Endothelial cell of umbilical vein (primary cell): ENCODE data around the gene ATOSA. TPM values are rescaled to one million over a fixed set of nuclear protein-coding genes. Genes with fewer than 3 reads are reported as not detected.

Source experiments
- BruUV-seq: library from RNA; stranded (reverse); fragments of 400-500 nt; replicated peaks from 2 replicates; lab custom pipeline; 2021; lab: Mats Ljungman, UMichigan
- CTCF ChIA-PET: fragments of 300-600, 350-600 bp; sonication (Branson Sonifier 250); formaldehyde crosslinking; loops from one replicate; lab custom pipeline; 2021; ENCODE audit warnings: antibody characterized with exemption, inconsistent platforms; lab: Charles Lee
- POLR2A ChIA-PET: fragments of 300-600, 350-600 bp; sonication (Branson Sonifier 250); formaldehyde crosslinking; loops from one replicate; lab custom pipeline; 2021; ENCODE audit warnings: antibody characterized with exemption, inconsistent platforms; lab: Charles Lee
- DNase-seq: peaks from one replicate; pipeline ENCODE4 v3.0.0-alpha.2; 2011; ENCODE audit warnings: low read depth, low spot score
- FAIRE-seq: peaks from 2 replicates; lab custom pipeline; 2011; peaks lifted over from hg19 to GRCh38; lab: Jason Lieb, UNC
- H2AFZ ChIP-seq: 2 replicates; pipeline ENCODE4 v1.6.0; 2012; ENCODE audit warnings: low read depth, low read length, control low read depth, inconsistent platforms
- H3K27ac ChIP-seq: 2 replicates; pipeline ENCODE4 v1.5.1; 2011; ENCODE audit warnings: low read depth, mild to moderate bottlenecking, control low read depth, low read length, moderate library complexity; ENCODE audit not compliant: insufficient read depth
- H3K27me3 ChIP-seq, 2 experiments: 2 replicates each; pipeline versions ENCODE4 v1.6.0 to v1.6.1; 2011; ENCODE audit warnings: low read length in 2 of 2, mixed read lengths in 1 of 2; ENCODE audit not compliant: control insufficient read depth in 2 of 2, insufficient read depth in 2 of 2
- H3K36me3 ChIP-seq, 2 experiments: 2 replicates in 1 of 2; 3 replicates in 1 of 2; pipeline ENCODE4 v1.5.1; 2011; ENCODE audit warnings: low read length in 2 of 2, mild to moderate bottlenecking in 1 of 2, moderate library complexity in 1 of 2; ENCODE audit not compliant: control insufficient read depth in 2 of 2, insufficient read depth in 2 of 2; ENCODE audit errors: extremely low read depth in 1 of 2
- H3K4me1 ChIP-seq: 3 replicates; pipeline ENCODE4 v1.5.1; 2011; ENCODE audit warnings: mild to moderate bottlenecking, low read length; ENCODE audit not compliant: control insufficient read depth, insufficient read depth; ENCODE audit errors: extremely low read depth
- H3K4me2 ChIP-seq: 2 replicates; pipeline ENCODE4 v1.6.1; 2011; ENCODE audit warnings: low read length, control low read depth, mixed read lengths; ENCODE audit not compliant: insufficient read depth
- H3K4me3 ChIP-seq, 3 experiments: fragments of 200-600 bp in 1 of 3; sonication (generic), shearing (Covaris generic) in 1 of 3; replicated peaks in 1 of 3; 2 replicates each; pipeline ENCODE4 v1.5.1; 2011 to 2016; ENCODE audit warnings: control low read depth in 3 of 3, low read length in 3 of 3, mild to moderate bottlenecking in 2 of 3, inconsistent platforms in 1 of 3, low read depth in 1 of 3, moderate library complexity in 1 of 3; ENCODE audit not compliant: insufficient read depth in 1 of 3
- H3K79me2 ChIP-seq: 2 replicates; pipeline ENCODE4 v1.6.0; 2012; ENCODE audit warnings: low read length, inconsistent platforms; ENCODE audit not compliant: control insufficient read depth, insufficient read depth
- H3K9ac ChIP-seq: replicated peaks from 2 replicates; pipeline ENCODE3; 2011; ENCODE audit warnings: low read length, control low read depth; ENCODE audit not compliant: insufficient read depth; ENCODE audit errors: extremely low read depth
- H3K9me1 ChIP-seq: replicated peaks from 3 replicates; pipeline ENCODE4 v1.6.0; 2011; ENCODE audit warnings: mild to moderate bottlenecking, low read length; ENCODE audit not compliant: control insufficient read depth, insufficient read depth; ENCODE audit errors: extremely low read depth
- H3K9me3 ChIP-seq: replicated peaks from 2 replicates; pipeline ENCODE4 v1.5.1; 2012; ENCODE audit warnings: low read length, inconsistent platforms; ENCODE audit not compliant: control insufficient read depth, insufficient read depth
- H4K20me1 ChIP-seq: replicated peaks from 2 replicates; pipeline ENCODE3; 2011; ENCODE audit warnings: mild to moderate bottlenecking, low read length; ENCODE audit not compliant: control insufficient read depth, insufficient read depth; ENCODE audit errors: extremely low read depth
- EZH2 ChIP-seq: IDR thresholded peaks from 2 replicates; pipeline ENCODE4 v1.6.1; 2012; ENCODE audit warnings: borderline replicate concordance, low read depth, mild to moderate bottlenecking, moderate library complexity, low read length, inconsistent platforms; ENCODE audit not compliant: severe bottlenecking
- FOS ChIP-seq: IDR thresholded peaks from 2 replicates; pipeline ENCODE4 v1.6.1; 2011; ENCODE audit warnings: mild to moderate bottlenecking, low read length, moderate library complexity, borderline replicate concordance; ENCODE audit not compliant: insufficient read depth
- GATA2 ChIP-seq: IDR thresholded peaks from 2 replicates; pipeline ENCODE4 v1.7.0; 2011; ENCODE audit warnings: low read depth, mild to moderate bottlenecking, moderate library complexity, mixed read lengths, low read length; ENCODE audit not compliant: insufficient read length, insufficient read depth
- JUN ChIP-seq: IDR thresholded peaks from 2 replicates; pipeline ENCODE4 v1.6.1; 2011; ENCODE audit warnings: borderline replicate concordance, low read depth; ENCODE audit not compliant: insufficient read length, insufficient read depth
- MAX ChIP-seq: IDR thresholded peaks from 2 replicates; pipeline ENCODE4 v1.6.1; 2011; ENCODE audit not compliant: insufficient read depth, insufficient read length
- MYC ChIP-seq: IDR thresholded peaks from one replicate; pipeline ENCODE4 v1.6.1; 2011; ENCODE audit warnings: mild to moderate bottlenecking, low read depth, low read length
- POLR2A ChIP-seq: IDR thresholded peaks from 2 replicates; pipeline ENCODE4 v1.6.1; 2012; ENCODE audit warnings: low read depth, mild to moderate bottlenecking, control low read depth, low read length
- POLR2AphosphoS5 ChIP-seq: IDR thresholded peaks from 2 replicates; pipeline ENCODE4 v1.6.1; 2012; ENCODE audit warnings: low read depth, mild to moderate bottlenecking, control low read depth, low read length, moderate library complexity; ENCODE audit not compliant: insufficient read depth
- dilution Hi-C: fragments of 300-500 bp; cut with MboI; formaldehyde crosslinking; loops from one replicate; pipeline ENCODE4 v1.15.0; 2019; ENCODE audit warnings: low sequenced_read_pairs; ENCODE audit not compliant: extremely low pct_ligation_motif_present
- intact Hi-C: fragments of 100-400 bp; cut with micrococcal nuclease; formaldehyde crosslinking; loops from one replicate; pipeline ENCODE4 v1.10.0; 2022
- polyA plus RNA-seq, 4 experiments: library from polyadenylated mRNA; depleted of rRNA in 3 of 4; stranded (reverse) in 3 of 4; unstranded in 1 of 4; fragments of >200 nt; gene quantifications; 2 replicates each; pipeline versions ENCODE4 v1.2.1 to v1.2.3, GENCODE V29; 2011 to 2012; ENCODE audit warnings: missing spikeins in 1 of 4
- total RNA-seq: library from RNA; stranded (reverse); gene quantifications from 2 replicates; pipeline ENCODE4 v1.2.3, GENCODE V29; 2021
- TF ChIP-seq, protein P1 (sequence below), 2 donors: IDR thresholded peaks; 1 replicate in 1 of 2; 2 replicates in 1 of 2; pipeline ENCODE4 v1.5.1; 2011; ENCODE audit warnings: low read length in 2 of 2, mild to moderate bottlenecking in 2 of 2, moderate library complexity in 2 of 2, control low read depth in 1 of 2, inconsistent platforms in 1 of 2, low read depth in 1 of 2; ENCODE audit not compliant: insufficient read depth in 1 of 2; ENCODE audit errors: extremely low read depth in 1 of 2

The ATOSA gene
- total and polyA plus RNA-seq, 2 donors (not counting 3 experiments of a cell fraction or from before 2014, with no cell fraction given), result 19.4 to 41.1 TPM

DNA sequence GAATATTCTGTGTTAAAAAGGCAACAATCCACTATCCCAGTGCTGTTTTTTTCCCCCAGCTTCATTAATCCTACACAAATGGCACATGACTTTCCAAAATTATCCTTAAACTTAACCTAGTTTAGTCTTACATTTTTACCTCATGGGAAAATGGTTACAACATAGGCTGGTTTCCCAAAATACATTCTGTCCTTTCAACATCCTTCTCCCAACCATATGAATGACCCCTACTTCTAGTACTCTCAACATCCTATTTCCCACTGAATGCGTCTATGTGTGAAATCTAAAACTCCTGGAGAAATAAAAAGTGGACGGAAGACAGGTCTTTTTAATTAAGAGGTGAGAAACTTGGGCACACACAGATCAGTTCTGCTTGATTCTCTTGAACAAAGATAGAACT, 33.3 kb downstream of the ATOSA start:
- no TSS peak for BruUV-seq
- no peaks in the 10 kb centered on the region for H3K27me3 ChIP-seq
- no peaks in the 10 kb centered on the region for H3K79me2 ChIP-seq
- ChIA-PET POLR2A (no interaction called here), CTCF (no interaction called here)
- DNase-seq (no peak), FAIRE-seq (no peak)
- dilution Hi-C loops (no loop called here), intact Hi-C loops (no loop called here)
- H3K36me3 ChIP-seq, result peaks cover 0 to 3% of the 10 kb centered on the region in 2 experiments
- no peaks in the 10 kb centered on the region for H4K20me1 ChIP-seq
- peaks cover under 1% of the 10 kb centered on the region for H3K4me1 ChIP-seq
- H2AFZ ChIP-seq, result no peak overlapping the region
- no peak overlapping the region for H3K4me3 ChIP-seq
- no peaks in the 10 kb centered on the region for H3K9me1 ChIP-seq
- H3K9ac ChIP-seq, result no peak overlapping the region
- TF ChIP-seq GATA2, result no peak
- TF ChIP-seq FOS, result no peak
- H3K27ac ChIP-seq, result no peak overlapping the region
- no peak overlapping the region for H3K4me2 ChIP-seq
- no peaks in the 10 kb centered on the region for H3K9me3 ChIP-seq

DNA sequence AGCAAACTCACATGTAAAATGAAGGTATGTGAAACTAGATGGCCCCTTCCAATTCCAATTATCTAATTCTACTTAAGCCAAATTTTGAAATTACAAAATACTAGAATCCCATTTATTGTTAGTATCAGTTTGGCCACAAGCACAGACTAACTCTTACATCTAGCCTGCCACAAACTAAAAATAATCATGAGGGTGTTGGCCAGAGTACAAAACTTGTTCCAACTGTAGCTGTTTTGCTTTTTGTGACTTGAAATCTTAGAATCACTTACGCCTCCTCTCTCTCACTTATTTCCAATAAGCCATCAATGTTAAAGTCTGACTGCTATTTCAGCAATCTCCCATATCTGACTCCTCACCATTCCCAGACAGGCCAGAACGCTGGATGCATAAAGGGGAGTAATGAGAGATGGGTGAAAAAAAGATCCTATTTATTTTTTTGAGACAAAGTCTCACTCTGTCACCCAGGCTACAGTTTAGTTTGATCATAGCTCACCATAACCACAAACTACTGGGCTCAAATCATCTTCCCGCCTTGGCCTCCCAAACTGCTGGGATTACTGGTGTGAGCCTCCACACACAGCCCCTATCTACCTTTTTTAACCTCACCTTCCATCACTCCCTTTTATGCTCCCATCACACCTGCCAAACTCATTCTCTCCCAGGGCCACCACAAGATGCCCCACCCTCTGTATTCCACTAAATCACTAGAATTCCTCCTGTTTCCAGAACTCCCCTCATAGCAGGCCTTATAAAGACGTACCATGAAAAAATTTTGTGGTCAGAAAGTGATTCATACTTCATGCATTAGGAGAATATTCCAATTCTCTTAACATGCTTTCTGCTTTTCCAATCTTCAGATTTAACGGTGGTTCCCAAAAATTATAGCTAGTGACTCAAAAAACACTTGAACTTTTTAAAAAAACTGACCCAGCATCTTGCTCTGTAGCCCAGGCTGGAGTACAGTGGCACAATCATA, 36.5 kb downstream of the ATOSA start:
- Histone ChIP-seq H2AFZ (no peak overlapping the region), H3K9ac (no peak overlapping the region), H3K9me3 (no peaks in the 10 kb centered on the region), H3K36me3 (peaks cover 0 to 3% of the 10 kb centered on the region in 2 experiments), H3K4me1 (no peaks in the 10 kb centered on the region), H3K27me3 (no peaks in the 10 kb centered on the region), H3K27ac (no peak overlapping the region), H3K4me2 (no peak overlapping the region), H3K79me2 (no peaks in the 10 kb centered on the region), H3K4me3 (no peak overlapping the region), H4K20me1 (no peaks in the 10 kb centered on the region), H3K9me1 (no peaks in the 10 kb centered on the region)
- POLR2A ChIA-PET, result no interaction called here
- no TSS peak for BruUV-seq
- FAIRE-seq (no peak), DNase-seq (no peak)
- dilution Hi-C loops (no loop called here), intact Hi-C loops (no loop called here)
- TF ChIP-seq MYC (no peak), FOS (no peak), JUN (no peak), POLR2AphosphoS5 (no peak), GATA2 (no peak), POLR2A (no peak), MAX (no peak), EZH2 (no peak)
- TF ChIP-seq, protein P1, sequence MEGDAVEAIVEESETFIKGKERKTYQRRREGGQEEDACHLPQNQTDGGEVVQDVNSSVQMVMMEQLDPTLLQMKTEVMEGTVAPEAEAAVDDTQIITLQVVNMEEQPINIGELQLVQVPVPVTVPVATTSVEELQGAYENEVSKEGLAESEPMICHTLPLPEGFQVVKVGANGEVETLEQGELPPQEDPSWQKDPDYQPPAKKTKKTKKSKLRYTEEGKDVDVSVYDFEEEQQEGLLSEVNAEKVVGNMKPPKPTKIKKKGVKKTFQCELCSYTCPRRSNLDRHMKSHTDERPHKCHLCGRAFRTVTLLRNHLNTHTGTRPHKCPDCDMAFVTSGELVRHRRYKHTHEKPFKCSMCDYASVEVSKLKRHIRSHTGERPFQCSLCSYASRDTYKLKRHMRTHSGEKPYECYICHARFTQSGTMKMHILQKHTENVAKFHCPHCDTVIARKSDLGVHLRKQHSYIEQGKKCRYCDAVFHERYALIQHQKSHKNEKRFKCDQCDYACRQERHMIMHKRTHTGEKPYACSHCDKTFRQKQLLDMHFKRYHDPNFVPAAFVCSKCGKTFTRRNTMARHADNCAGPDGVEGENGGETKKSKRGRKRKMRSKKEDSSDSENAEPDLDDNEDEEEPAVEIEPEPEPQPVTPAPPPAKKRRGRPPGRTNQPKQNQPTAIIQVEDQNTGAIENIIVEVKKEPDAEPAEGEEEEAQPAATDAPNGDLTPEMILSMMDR (IDR thresholded peaks at IDR 0.05; ENCODE audit: extremely low read depth in 1 of 2, insufficient read depth in 1 of 2, low read depth in 1 of 2, low read length in 2 of 2), result no peak
- CTCF ChIA-PET, result interaction anchor here (1.3 to 1.7 kb wide), 2 partner anchors 15 to 93 kb away, joined by 3 to 5 read pairs; no protein-coding TSS in a partner anchor
